T-helper 22 cell (primary cell): Measurements from ENCODE around the gene TRMT11.
"Not testable (repeated sequence)": the region's sequence is repeated elsewhere in the genome, so short reads cannot be mapped to it uniquely, and the experiment has no call there.

Source experiments
- DNase-seq: peaks from one replicate; pipeline ENCODE4 v3.0.0-alpha.2; 2020; ENCODE audit warnings: low read depth

Gene TRMT11

GRCh38 chr6:125956506-125957390 lies 29.6 kb upstream of the TRMT11 start, which contains the start of gene HINT3:
Gene HINT3, plus strand, starts transcription at chr6:125956770. Its CDS starts 208 bp downstream, at chr6:125956978.
- peak; percentile 92 for DNase-seq

DNA sequence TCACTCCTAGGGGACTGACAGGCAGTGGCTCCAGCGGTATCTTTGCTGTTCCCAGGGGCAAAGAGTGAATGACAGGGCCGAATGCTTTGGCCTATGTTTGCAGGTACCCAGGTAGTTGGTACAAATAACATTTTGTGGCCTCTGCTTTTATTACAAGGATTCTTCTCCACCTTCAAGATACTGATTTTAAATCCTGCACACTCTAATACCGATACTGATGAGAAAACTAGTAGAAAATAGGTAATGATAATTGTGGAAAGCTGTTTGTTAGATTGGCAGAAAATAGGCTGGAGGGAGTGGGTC lies 29.0 kb upstream of the TRMT11 start:
- no peak for DNase-seq

DNA sequence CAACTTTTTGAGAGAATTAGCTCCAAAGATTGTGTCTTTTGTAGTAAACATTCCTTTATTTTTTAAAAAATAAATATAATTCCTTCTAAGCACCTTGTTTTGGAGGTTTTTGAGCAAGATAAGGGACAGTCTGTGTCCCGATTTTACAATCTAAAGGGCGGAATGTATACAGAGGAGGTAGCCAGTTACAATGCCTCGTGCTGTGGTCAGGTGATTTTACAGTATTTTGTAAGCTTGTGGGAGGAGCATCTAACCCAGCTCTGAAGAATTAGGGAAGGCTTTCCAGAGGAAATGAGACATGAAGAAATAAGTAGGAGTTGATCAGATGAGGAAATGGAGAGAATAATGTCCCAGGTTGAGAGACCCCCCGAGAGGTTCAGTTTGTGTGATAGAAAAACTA lies 28.5 kb upstream of the TRMT11 start:
- no peak for DNase-seq

DNA sequence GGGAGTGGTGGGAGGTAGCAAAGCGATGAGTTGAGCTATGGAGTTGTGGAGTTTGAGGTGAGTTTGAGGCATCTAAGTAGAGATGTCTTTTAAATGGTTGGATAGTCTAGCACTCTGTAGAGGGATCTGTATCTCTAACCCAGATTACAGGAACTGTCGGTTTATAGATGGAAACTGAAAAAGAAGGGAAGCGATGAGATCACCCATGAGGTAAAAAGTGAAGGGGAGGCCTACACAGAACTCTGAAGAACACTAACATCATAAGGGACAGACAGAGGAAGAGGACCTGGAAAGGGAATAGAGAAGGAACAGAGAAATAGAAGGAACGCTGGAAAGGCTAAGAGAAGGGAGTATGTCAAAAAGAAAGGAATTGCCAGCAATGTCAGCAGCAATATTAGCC lies 27.3 kb upstream of the TRMT11 start:
- no peak for DNase-seq

DNA sequence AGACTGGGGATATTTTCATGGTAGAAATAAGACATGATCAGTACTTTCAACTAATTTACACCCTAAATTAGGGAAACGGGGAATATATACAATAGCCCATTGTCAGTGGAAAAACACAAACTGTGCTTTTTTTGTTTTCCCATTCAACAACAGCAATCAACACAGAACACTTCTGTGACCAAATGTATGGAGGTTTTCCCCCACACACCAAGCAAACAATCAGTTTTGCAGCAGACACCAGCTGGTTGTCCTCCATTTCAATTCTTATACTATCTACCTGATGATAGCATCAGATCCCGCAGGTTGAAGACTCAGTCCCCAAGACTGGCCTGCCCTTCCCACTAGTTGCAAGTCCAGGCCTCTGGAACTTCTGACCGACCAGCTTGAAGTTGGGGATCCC lies 25.2 kb upstream of the TRMT11 start:
- DNase-seq = no peak

DNA sequence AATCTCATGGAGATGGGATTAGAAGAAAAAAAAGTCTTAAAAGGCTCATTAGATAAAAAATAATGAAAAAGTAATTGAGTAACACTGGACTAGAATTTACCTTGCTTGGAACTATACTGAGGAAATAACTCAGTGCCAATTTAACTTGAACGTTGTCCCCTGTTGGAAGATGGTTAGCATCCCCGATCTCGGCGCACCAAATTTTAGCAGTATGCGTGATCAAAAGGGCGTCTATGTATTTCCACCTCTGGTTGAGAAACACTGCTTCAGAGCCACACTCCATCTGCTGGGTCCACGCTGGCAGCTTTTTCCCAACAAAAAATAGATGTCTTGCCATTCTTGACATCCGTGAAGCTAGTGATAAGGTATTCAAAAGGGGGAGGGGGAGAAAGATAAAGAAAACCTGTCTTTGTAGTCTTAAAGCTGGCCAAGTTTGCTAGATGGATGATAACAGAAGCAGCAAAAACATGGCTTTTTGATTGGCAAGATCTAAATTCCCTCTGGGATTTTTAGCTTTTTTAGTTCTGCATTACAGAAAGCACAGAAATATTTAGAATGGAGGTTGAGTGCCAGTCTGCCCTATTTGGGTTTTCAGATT lies 23.3 kb upstream of the TRMT11 start:
- no peak for DNase-seq

- DNase-seq = no peak
Observed at GRCh38 chr6:125963817-125964216, 22.5 kb upstream of the TRMT11 start.

DNA sequence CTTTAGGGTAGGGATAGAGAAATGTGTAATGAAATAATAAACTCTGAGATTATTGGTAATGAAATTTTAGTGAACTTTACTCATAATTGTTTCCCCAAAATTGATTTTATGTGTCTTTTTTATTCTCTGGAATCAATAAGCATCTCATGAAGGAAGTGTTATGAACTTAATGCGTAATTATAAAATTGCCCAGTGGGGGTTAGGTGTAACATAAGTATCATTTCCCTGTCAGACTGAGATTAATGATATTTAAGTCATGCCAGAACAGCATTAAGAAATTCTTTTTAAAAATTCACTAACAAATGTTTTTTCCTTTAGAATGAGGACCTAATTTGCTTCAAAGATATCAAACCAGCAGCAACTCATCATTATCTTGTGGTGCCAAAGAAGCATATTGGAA lies 19.8 kb upstream of the TRMT11 start:
- DNase-seq = no peak

GRCh38 chr6:125968493-125968892 lies 17.8 kb upstream of the TRMT11 start:
- DNase-seq = no peak

DNA sequence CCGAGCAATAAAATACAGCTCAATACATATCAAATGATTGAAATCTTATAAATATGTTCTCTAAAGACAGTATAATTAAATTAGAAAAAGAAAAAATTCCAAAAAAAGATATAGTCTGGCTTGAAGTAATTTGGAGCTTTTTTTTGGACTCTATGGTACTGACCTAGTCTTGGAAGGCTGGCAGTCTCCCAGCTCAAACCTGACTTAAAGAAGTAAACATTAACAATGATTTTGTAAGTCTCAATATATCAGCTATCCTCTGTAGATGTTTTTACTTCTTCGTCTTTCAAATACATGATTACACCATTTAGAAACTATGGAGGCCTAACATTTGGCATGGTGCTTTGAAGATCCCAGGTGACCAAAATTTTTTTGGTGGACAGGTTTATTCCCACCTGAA lies 15.6 kb upstream of the TRMT11 start:
- DNase-seq = no peak

- DNase-seq = not testable (repeated sequence)
Observed at GRCh38 chr6:125972478-125972877, 13.9 kb upstream of the TRMT11 start.

DNA sequence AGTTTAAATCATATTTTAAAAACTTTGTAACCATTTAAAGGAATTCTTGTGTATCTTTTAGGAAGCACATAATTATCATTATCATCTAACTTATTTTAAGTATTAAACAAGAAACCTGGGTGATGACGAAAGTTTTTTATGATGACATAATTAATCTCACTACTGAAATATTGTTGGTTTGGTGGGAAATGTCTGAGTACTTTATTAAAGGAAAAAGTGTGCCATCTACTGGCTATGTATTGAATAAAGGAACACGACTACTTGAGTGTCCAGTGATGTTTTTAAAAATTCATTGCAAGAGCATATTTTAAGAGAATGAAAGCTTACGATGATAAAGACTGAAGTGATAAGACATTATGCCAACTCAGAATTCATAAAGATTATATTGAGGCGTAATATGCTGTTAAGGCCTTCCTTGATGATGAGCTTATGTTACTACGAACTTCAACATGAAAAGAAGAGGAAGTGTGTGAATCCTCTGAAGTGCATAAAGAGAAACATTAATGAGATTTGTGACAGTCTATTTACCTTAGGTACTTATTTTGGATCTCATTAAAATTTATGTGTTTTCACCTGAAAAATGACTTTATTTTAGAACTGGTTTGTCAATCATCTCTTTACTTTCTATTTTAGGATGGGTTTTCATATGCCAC lies 12.0 kb upstream of the TRMT11 start:
- no peak for DNase-seq

- DNase-seq = no peak
Observed at GRCh38 chr6:125979101-125979500, 7.2 kb upstream of the TRMT11 start.

- DNase-seq = no peak
Observed at GRCh38 chr6:125981571-125982185, 4.7 kb upstream of the TRMT11 start.

DNA sequence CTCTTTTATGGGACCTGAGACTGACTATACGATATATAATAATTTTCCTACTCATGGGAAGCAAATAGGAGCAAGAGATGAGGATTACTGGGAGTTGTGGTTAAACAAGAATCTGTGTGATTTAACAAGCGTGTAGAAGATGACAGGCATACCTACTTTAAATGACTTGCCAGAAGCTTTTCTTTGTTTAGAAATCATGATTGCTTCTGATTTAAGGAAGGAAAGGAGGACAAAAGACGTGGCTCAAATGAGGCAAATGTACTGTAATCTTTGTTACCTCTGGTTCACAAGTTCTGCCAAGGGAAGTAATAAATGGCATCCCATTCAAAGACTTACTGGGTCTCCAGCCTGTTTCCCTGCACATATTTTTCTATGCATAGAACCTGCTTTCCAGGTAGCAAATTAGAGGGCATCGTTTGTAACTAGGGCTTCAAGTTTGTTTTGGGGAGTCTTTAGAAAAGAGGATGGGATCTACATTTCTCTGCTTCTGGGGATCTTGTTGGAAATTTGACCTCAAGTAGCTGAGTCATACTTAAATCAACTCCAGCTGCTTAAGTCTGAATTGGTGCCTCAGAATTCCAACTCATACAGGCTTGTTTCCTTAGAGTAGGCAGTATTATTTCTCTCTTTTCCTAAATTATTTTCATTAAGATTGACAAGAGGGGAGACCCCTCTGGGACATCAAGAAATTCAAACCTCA lies 2.9 kb upstream of the TRMT11 start:
- no peak for DNase-seq

DNA sequence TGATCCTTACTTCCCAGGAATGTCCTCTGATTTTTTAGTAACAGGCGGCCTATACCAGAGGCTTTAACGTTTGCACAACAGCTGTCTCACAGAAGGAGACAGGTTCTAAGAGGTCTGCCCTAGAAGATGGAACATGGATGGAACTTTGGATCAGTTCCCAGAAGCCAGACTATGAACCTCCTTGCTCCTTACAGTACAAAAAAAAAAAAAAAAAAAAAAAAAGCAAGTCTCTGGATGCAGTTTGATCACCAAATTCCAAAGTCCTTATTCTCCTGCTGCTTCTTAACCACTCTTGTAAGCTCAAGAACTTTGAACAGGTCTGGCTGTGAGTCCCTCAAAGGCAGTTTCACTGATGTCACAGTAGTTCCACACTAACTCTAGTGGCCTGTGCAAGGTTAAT lies 2.0 kb upstream of the TRMT11 start:
- no peak for DNase-seq

DNA sequence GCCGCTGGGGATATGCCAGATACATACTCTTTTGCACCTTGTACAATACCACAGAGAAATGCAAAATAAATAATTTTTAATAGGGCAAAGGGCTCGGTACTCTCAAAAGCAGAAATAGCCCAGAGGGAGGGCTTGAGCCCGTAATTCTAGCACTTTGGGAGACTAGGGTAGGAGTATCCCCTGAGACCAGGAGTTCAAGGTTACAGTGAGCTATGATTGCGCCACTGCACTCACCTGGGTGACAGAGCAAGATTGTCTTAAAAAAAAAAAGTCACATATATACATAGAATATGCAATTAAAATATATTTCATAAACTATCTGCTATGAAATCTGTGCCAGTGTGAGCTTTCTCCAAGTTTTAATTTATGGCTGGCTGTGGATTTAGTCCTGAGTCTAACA lies 818 bp upstream of the TRMT11 start:
- DNase-seq = no peak

GRCh38 chr6:125985979-125986300 lies 400 bp upstream of the TRMT11 start:
- DNase-seq = no peak

DNA sequence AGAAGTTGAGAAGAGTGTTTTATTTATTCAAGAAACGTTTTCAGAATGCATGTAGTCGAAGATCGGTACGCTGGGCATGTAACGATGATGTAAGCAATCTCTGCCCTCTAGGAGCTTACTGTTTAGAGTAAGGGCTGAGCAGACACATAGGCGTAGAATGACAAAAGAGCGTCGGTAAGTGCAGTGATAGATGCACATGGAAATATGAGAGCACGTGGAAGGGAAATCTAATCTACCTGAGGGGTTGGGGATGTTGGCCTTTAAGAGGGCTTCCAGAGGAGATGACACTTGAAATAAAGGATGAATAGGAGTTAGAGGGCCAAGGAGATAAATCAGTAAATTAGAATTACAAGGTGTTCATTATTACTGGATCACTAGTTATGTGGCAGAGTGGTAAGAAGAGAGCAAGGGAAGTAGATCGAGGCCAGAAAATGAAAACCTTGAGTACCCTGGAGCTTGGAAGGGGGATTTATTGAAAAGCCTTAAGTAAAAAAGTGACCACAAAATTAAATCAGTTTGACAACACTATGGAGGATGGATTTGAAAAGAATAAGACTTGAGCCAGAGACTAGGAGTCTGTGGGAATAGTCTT lies 782 bp downstream of the TRMT11 start:
- no peak for DNase-seq

DNA sequence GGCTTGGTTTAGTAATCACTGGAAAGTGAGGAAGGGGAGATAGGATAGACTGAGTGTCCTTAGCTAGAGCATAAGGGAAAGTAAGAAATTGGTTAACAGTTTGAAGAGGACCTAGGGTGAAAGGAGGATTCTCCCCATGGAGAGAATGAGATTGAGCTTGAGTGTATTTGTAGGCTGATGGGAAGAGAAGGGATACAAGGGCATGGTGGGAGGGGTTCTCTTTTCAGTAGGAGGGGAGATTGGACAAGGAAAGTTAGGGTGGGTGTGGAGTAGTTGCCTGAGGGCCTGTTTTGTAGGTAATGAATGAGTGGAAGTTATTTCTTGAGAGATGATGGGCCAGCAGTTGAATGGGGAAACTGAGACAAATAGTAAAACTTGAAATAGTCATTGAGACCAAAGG lies 1.9 kb downstream of the TRMT11 start:
- no peak for DNase-seq

DNA sequence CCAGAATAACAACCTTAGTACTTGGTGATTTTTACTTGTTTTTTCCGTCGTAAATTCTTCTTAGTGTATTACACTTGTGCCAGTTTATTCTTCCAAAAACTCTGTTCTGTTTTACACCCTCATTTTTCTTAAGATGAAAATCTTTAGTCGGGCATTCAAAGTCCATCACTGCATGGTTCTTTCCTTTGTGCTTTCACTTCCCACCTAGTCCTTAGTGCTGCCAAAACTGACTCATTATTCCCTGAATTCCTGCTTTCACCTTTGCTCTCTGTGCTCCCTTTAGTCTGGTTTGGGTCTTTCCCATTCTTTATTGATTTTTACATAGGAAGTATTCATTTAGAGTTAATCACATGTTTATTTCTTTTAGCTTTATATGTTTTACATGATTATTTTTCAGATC lies 3.3 kb downstream of the TRMT11 start:
- no peak for DNase-seq

GRCh38 chr6:125991653-125992052 lies 5.3 kb downstream of the TRMT11 start:
- no peak for DNase-seq
